Liver (tissue), 3 donors: Measurements from ENCODE around the gene PARD3B.

Experiments
- EGR1 ChIP-seq, 2 donors: IDR thresholded peaks; 2 replicates each; pipeline ENCODE4 v1.6.1; 2016 to 2018; ENCODE audit warnings: antibody characterized with exemption in 2 of 2, low read depth in 2 of 2
- FOXA1 ChIP-seq: IDR thresholded peaks from 2 replicates; pipeline ENCODE4 v1.6.1; 2016; ENCODE audit warnings: antibody characterized with exemption
- GABPA ChIP-seq, 2 donors: IDR thresholded peaks in 1 of 2; conservative IDR thresholded peaks in 1 of 2; 2 replicates each; pipeline ENCODE4 v1.6.1; 2016; ENCODE audit warnings: antibody characterized with exemption in 2 of 2, mild to moderate bottlenecking in 1 of 2, moderate library complexity in 1 of 2
- HNF4G ChIP-seq: IDR thresholded peaks from 2 replicates; pipeline ENCODE4 v1.6.1; 2016; ENCODE audit warnings: antibody characterized with exemption
- JUND ChIP-seq, 2 donors: IDR thresholded peaks; 2 replicates each; pipeline ENCODE4 v1.6.1; 2016; ENCODE audit warnings: antibody characterized with exemption in 2 of 2
- RAD21 ChIP-seq, 2 donors: IDR thresholded peaks; 2 replicates each; pipeline ENCODE4 v1.6.1; 2016; ENCODE audit warnings: antibody characterized with exemption in 2 of 2, mild to moderate bottlenecking in 2 of 2
- RXRA ChIP-seq, 2 donors: IDR thresholded peaks; 2 replicates each; pipeline ENCODE4 v1.6.1; 2017 to 2018; ENCODE audit warnings: antibody characterized with exemption in 2 of 2, mild to moderate bottlenecking in 1 of 2
- SP1 ChIP-seq: IDR thresholded peaks from 2 replicates; pipeline ENCODE4 v1.6.1; 2018; ENCODE audit warnings: antibody characterized with exemption, mild to moderate bottlenecking
- TAF1 ChIP-seq: conservative IDR thresholded peaks from 2 replicates; pipeline ENCODE4 v1.6.1; 2016; ENCODE audit warnings: antibody characterized with exemption, mild to moderate bottlenecking
- ZBTB33 ChIP-seq: IDR thresholded peaks from 2 replicates; pipeline ENCODE4 v1.6.1; 2016; ENCODE audit warnings: antibody characterized with exemption
- TF ChIP-seq, protein P1 (sequence below): fragments of 150-350 bp; IDR thresholded peaks from 2 replicates; pipeline ENCODE4 v1.5.1; 2017; ENCODE audit warnings: improper control_type of control experiment, low read depth, low read length; ENCODE audit not compliant: missing input control
- TF ChIP-seq, protein P2 (sequence below): IDR thresholded peaks from 2 replicates; pipeline ENCODE4 v1.6.1; 2016; ENCODE audit warnings: antibody characterized with exemption
- TF ChIP-seq, protein P3 (sequence below): IDR thresholded peaks from 2 replicates; pipeline ENCODE4 v1.6.1; 2016; ENCODE audit warnings: antibody characterized with exemption
- donor health status: healthy.
- donor health status: healthy.

DNA sequence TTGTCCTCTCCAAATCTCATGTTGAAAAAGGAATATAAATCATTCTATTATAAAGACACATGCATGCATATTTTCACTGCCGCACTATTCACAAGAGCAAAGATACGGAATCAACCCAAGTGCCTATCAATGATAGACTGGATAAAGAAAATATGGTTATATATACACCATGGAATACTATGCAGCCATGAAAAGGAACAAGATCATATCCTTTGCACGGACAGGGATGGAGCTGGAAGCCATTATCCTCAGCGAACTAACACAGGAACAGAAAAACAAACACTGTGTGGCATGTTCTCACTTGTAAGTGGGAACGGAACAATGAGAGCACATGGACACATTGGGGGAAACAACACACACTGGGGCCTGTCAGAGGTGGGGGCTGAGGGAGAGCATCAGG is 28.1 kb upstream of the PARD3B start:
- TF ChIP-seq, protein P1, sequence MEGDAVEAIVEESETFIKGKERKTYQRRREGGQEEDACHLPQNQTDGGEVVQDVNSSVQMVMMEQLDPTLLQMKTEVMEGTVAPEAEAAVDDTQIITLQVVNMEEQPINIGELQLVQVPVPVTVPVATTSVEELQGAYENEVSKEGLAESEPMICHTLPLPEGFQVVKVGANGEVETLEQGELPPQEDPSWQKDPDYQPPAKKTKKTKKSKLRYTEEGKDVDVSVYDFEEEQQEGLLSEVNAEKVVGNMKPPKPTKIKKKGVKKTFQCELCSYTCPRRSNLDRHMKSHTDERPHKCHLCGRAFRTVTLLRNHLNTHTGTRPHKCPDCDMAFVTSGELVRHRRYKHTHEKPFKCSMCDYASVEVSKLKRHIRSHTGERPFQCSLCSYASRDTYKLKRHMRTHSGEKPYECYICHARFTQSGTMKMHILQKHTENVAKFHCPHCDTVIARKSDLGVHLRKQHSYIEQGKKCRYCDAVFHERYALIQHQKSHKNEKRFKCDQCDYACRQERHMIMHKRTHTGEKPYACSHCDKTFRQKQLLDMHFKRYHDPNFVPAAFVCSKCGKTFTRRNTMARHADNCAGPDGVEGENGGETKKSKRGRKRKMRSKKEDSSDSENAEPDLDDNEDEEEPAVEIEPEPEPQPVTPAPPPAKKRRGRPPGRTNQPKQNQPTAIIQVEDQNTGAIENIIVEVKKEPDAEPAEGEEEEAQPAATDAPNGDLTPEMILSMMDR = no peak
- no peak for TF ChIP-seq TAF1
- TF ChIP-seq JUND (IDR thresholded peaks at IDR 0.05) = no peak
- TF ChIP-seq SP1 = no peak
- TF ChIP-seq EGR1 (IDR thresholded peaks at IDR 0.05; ENCODE audit: low read depth in 2 of 2) = no peak
- TF ChIP-seq, protein P2, sequence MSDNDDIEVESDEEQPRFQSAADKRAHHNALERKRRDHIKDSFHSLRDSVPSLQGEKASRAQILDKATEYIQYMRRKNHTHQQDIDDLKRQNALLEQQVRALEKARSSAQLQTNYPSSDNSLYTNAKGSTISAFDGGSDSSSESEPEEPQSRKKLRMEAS = no peak
- TF ChIP-seq RAD21 (IDR thresholded peaks at IDR 0.05) = no peak
- TF ChIP-seq, protein P3, sequence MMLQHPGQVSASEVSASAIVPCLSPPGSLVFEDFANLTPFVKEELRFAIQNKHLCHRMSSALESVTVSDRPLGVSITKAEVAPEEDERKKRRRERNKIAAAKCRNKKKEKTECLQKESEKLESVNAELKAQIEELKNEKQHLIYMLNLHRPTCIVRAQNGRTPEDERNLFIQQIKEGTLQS = no peak
- no peak for TF ChIP-seq RXRA (IDR thresholded peaks at IDR 0.05)
- no peak for TF ChIP-seq FOXA1
- no peak for TF ChIP-seq GABPA (IDR thresholded peaks at IDR 0.05 in 1 of 2, conservative IDR thresholded peaks at IDR 0.05 in 1 of 2)
- no peak for TF ChIP-seq HNF4G
- no peak for TF ChIP-seq ZBTB33
